PFSK-1 (cell line): ENCODE results near the gene C15orf39.

ENCODE experiments used
- FOXP2 ChIP-seq: optimal IDR thresholded peaks from 2 replicates; pipeline ENCODE3; 2011; ENCODE audit warnings: borderline replicate concordance, control low read depth, inconsistent platforms; ENCODE audit not compliant: insufficient read depth; ENCODE audit errors: extremely low read length, extremely low read depth
- POLR2AphosphoS5 ChIP-seq: IDR thresholded peaks from 2 replicates; pipeline ENCODE4 v1.6.1; 2012; ENCODE audit warnings: low read depth, mild to moderate bottlenecking, control low read depth, low read length, moderate library complexity
- SIN3A ChIP-seq: IDR thresholded peaks from 2 replicates; pipeline ENCODE4 v1.6.1; 2012; ENCODE audit warnings: mild to moderate bottlenecking, low read length, moderate library complexity, borderline replicate concordance; ENCODE audit not compliant: insufficient read depth
- TAF1 ChIP-seq: IDR thresholded peaks from 2 replicates; pipeline ENCODE4 v1.6.1; 2012; ENCODE audit warnings: low read length, control low read depth, borderline replicate concordance; ENCODE audit not compliant: insufficient read depth
- TF ChIP-seq, protein P1 (sequence below), 2 experiments: IDR thresholded peaks; 2 replicates each; pipeline versions ENCODE4 v1.6.1 to v1.8.0; 2011 to 2012; ENCODE audit warnings: low read depth in 2 of 2, low read length in 2 of 2, control low read depth in 1 of 2, inconsistent platforms in 1 of 2, mild to moderate bottlenecking in 1 of 2, moderate library complexity in 1 of 2; ENCODE audit not compliant: insufficient read depth in 1 of 2

C15orf39 gene

DNA sequence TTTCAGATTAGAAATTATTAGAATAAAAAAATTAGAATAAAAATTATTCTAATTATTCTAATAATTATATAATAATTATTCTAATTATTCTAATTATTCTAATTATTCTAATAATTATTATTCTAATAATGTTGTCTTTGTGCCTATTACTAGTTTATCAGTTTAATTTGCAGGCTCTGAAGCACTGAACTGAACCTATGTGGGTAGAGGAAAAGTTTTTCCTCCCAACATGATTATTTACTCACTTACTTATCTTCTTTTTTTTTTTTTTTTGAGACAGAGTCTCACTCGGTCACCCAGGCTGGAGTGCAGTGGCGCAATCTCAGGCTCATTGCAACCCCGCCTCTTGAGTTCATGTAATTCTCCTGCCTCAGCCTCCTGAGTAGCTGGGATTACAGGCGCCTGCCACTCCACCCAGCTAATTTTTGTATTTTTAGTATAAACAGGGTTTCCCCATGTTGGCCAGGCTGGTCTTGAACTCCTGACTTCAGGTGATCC lies 39.7 kb upstream of the C15orf39 start:
- TF ChIP-seq TAF1 (no peak), FOXP2 (no peak), SIN3A (no peak), POLR2AphosphoS5 (no peak)
- TF ChIP-seq, protein P1, sequence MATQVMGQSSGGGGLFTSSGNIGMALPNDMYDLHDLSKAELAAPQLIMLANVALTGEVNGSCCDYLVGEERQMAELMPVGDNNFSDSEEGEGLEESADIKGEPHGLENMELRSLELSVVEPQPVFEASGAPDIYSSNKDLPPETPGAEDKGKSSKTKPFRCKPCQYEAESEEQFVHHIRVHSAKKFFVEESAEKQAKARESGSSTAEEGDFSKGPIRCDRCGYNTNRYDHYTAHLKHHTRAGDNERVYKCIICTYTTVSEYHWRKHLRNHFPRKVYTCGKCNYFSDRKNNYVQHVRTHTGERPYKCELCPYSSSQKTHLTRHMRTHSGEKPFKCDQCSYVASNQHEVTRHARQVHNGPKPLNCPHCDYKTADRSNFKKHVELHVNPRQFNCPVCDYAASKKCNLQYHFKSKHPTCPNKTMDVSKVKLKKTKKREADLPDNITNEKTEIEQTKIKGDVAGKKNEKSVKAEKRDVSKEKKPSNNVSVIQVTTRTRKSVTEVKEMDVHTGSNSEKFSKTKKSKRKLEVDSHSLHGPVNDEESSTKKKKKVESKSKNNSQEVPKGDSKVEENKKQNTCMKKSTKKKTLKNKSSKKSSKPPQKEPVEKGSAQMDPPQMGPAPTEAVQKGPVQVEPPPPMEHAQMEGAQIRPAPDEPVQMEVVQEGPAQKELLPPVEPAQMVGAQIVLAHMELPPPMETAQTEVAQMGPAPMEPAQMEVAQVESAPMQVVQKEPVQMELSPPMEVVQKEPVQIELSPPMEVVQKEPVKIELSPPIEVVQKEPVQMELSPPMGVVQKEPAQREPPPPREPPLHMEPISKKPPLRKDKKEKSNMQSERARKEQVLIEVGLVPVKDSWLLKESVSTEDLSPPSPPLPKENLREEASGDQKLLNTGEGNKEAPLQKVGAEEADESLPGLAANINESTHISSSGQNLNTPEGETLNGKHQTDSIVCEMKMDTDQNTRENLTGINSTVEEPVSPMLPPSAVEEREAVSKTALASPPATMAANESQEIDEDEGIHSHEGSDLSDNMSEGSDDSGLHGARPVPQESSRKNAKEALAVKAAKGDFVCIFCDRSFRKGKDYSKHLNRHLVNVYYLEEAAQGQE (IDR thresholded peaks at IDR 0.05; ENCODE audit: insufficient read depth in 1 of 2, low read depth in 2 of 2, low read length in 2 of 2), result no peak

GRCh38 chr15:75163150-75163564 lies 38.5 kb upstream of the C15orf39 start:
- TF ChIP-seq TAF1, result no peak
- TF ChIP-seq FOXP2, result no peak
- no peak for TF ChIP-seq POLR2AphosphoS5
- TF ChIP-seq SIN3A, result no peak
- TF ChIP-seq, protein P1 (IDR thresholded peaks at IDR 0.05; ENCODE audit: insufficient read depth in 1 of 2, low read depth in 2 of 2, low read length in 2 of 2), result no peak

DNA sequence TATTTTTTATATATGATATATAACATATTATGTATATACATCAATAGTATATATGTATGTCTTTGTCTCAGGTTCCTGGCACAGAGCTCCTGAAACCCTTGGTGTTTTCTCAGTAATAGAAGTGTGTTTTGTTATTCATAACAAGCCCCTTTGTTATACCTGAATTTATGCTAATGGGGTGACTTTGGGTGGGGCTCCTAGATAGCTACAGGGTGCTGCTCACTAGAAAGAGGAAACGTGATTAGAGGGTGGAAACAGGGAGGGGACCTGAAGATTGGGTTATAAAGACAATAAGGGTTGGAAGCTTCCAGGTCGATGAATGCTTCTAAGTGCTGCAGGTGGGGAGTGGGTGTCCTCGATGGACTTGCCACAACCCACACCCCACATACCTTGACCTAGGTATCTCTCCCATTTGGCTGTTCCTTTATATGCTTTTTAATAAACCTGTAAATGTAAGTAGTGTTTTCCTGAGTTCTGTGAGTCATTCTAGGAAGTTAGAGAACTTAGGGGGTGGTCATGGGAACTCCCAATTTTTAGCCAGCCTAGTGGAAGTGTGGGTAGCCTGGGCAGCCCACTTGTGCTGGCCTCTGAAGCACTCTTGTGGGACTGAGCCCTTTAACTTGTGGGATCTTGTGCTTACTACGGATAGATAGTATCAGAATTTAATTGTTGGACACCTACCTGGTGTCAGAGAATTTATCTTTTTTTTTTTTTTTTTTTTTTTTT lies 36.9 kb upstream of the C15orf39 start:
- TF ChIP-seq, protein P1 (IDR thresholded peaks at IDR 0.05; ENCODE audit: insufficient read depth in 1 of 2, low read depth in 2 of 2, low read length in 2 of 2), result no peak
- TF ChIP-seq TAF1, result no peak
- TF ChIP-seq POLR2AphosphoS5, result no peak
- TF ChIP-seq SIN3A, result no peak
- TF ChIP-seq FOXP2, result no peak

- TF ChIP-seq FOXP2 (no peak), TAF1 (no peak), POLR2AphosphoS5 (no peak), SIN3A (no peak)
- TF ChIP-seq, protein P1 (IDR thresholded peaks at IDR 0.05; ENCODE audit: insufficient read depth in 1 of 2, low read depth in 2 of 2, low read length in 2 of 2), result no peak
Measured at GRCh38 chr15:75167588-75168350, 33.9 kb upstream of the C15orf39 start.
